Astrocyte (in vitro differentiated cells and primary cell): ENCODE measurements around the gene GPR180. TPM values are rescaled to one million over a fixed set of nuclear protein-coding genes. Genes with fewer than 3 reads are reported as not detected.

Source experiments
- DNase-seq: peaks from one replicate; pipeline ENCODE4 v3.0.0-alpha.2; 2010; ENCODE audit warnings: low read depth
- FAIRE-seq: peaks from 2 replicates; lab custom pipeline; 2011; peaks lifted over from hg19 to GRCh38; lab: Jason Lieb, UNC
- H2AFZ ChIP-seq: 2 replicates; pipeline ENCODE4 v1.6.0; 2012; ENCODE audit warnings: low read depth, low read length, inconsistent platforms
- H3K27ac ChIP-seq: 2 replicates; pipeline ENCODE4 v1.5.1; 2011; ENCODE audit warnings: low read depth, low read length, inconsistent platforms
- H3K27me3 ChIP-seq: 2 replicates; pipeline ENCODE4 v1.6.0; 2011; ENCODE audit warnings: low read length, inconsistent platforms; ENCODE audit not compliant: insufficient read depth
- H3K36me3 ChIP-seq: 2 replicates; pipeline ENCODE4 v1.5.1; 2011; ENCODE audit warnings: low read length, inconsistent platforms; ENCODE audit not compliant: insufficient read depth
- H3K4me1 ChIP-seq: 2 replicates; pipeline ENCODE4 v1.5.1; 2011; ENCODE audit warnings: low read length, inconsistent platforms; ENCODE audit not compliant: insufficient read depth
- H3K4me2 ChIP-seq: 2 replicates; pipeline ENCODE4 v1.6.0; 2012; ENCODE audit warnings: low read length, inconsistent platforms
- H3K4me3 ChIP-seq: 2 replicates; pipeline ENCODE4 v1.5.1; 2011; ENCODE audit warnings: low read depth, mild to moderate bottlenecking, low read length, inconsistent platforms; ENCODE audit not compliant: insufficient read depth
- H3K79me2 ChIP-seq: 2 replicates; pipeline ENCODE4 v1.6.0; 2012; ENCODE audit warnings: mild to moderate bottlenecking, low read length, inconsistent platforms; ENCODE audit not compliant: insufficient read depth
- H3K9ac ChIP-seq: 2 replicates; pipeline ENCODE4 v1.6.0; 2012; ENCODE audit warnings: mild to moderate bottlenecking, low read length, inconsistent platforms
- H3K9me3 ChIP-seq: 2 replicates; pipeline ENCODE4 v1.5.1; 2012; ENCODE audit warnings: low read depth, mild to moderate bottlenecking, low read length, inconsistent platforms; ENCODE audit not compliant: insufficient read depth
- H4K20me1 ChIP-seq: 2 replicates; pipeline ENCODE4 v1.6.0; 2012; ENCODE audit warnings: low read length, inconsistent platforms; ENCODE audit not compliant: insufficient read depth
- H3K27ac Mint-ChIP-seq: one replicate; pipeline ENCODE4 v1.8.0; 2021; ENCODE audit warnings: mild to moderate bottlenecking, mixed read lengths; ENCODE audit not compliant: unreplicated experiment
- H3K27me3 Mint-ChIP-seq: one replicate; pipeline ENCODE4 v1.8.0; 2021; ENCODE audit warnings: low read depth, mixed read lengths; ENCODE audit not compliant: unreplicated experiment
- H3K36me3 Mint-ChIP-seq: one replicate; pipeline ENCODE4 v1.8.0; 2021; ENCODE audit warnings: low read depth, mixed read lengths; ENCODE audit not compliant: unreplicated experiment
- H3K4me1 Mint-ChIP-seq: one replicate; pipeline ENCODE4 v1.8.0; 2021; ENCODE audit warnings: low read depth, mixed read lengths; ENCODE audit not compliant: unreplicated experiment
- H3K4me3 Mint-ChIP-seq: one replicate; pipeline ENCODE4 v1.8.0; 2021; ENCODE audit warnings: mild to moderate bottlenecking, moderate library complexity, mixed read lengths; ENCODE audit not compliant: unreplicated experiment
- H3K9me3 Mint-ChIP-seq: one replicate; pipeline ENCODE4 v1.8.0; 2021; ENCODE audit warnings: mild to moderate bottlenecking, mixed read lengths; ENCODE audit not compliant: unreplicated experiment
- EZH2 ChIP-seq: IDR thresholded peaks from 2 replicates; pipeline ENCODE4 v1.6.1; 2012; ENCODE audit warnings: mild to moderate bottlenecking, low read length, inconsistent platforms; ENCODE audit not compliant: insufficient read depth
- total RNA-seq: library from RNA; stranded (reverse); gene quantifications from 2 replicates; pipeline ENCODE4 v1.2.1, GENCODE V29; 2021
- TF ChIP-seq, protein P1 (sequence below): IDR thresholded peaks from 2 replicates; pipeline ENCODE4 v1.5.1; 2011; ENCODE audit warnings: low read depth, mild to moderate bottlenecking, inconsistent platforms, low read length, moderate library complexity; ENCODE audit not compliant: insufficient read depth

Gene GPR180
- total RNA-seq, 1 donor from 2014 or later: 10.0 TPM

- H3K4me3 Mint-ChIP-seq: no peak overlapping the region
- H3K36me3 Mint-ChIP-seq: no peaks in the 10 kb centered on the region
- no peaks in the 10 kb centered on the region for H3K9me3 ChIP-seq
- H3K4me2 ChIP-seq: no peak overlapping the region
- H3K4me1 Mint-ChIP-seq: peaks cover 14% of the 10 kb centered on the region
- H3K27me3 Mint-ChIP-seq: no peaks in the 10 kb centered on the region
- H2AFZ ChIP-seq: no peak overlapping the region
- no peak for FAIRE-seq
- no peak overlapping the region for H3K27ac ChIP-seq
- no peak overlapping the region for H3K9ac ChIP-seq
- TF ChIP-seq, protein P1, sequence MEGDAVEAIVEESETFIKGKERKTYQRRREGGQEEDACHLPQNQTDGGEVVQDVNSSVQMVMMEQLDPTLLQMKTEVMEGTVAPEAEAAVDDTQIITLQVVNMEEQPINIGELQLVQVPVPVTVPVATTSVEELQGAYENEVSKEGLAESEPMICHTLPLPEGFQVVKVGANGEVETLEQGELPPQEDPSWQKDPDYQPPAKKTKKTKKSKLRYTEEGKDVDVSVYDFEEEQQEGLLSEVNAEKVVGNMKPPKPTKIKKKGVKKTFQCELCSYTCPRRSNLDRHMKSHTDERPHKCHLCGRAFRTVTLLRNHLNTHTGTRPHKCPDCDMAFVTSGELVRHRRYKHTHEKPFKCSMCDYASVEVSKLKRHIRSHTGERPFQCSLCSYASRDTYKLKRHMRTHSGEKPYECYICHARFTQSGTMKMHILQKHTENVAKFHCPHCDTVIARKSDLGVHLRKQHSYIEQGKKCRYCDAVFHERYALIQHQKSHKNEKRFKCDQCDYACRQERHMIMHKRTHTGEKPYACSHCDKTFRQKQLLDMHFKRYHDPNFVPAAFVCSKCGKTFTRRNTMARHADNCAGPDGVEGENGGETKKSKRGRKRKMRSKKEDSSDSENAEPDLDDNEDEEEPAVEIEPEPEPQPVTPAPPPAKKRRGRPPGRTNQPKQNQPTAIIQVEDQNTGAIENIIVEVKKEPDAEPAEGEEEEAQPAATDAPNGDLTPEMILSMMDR: no peak
- no peak for TF ChIP-seq EZH2
- no peaks in the 10 kb centered on the region for H3K36me3 ChIP-seq
- H4K20me1 ChIP-seq: no peaks in the 10 kb centered on the region
- H3K9me3 Mint-ChIP-seq: no peaks in the 10 kb centered on the region
- H3K27me3 ChIP-seq: peaks cover 10% of the 10 kb centered on the region
- peaks cover 6% of the 10 kb centered on the region for H3K4me1 ChIP-seq
- no peak for DNase-seq
- no peak overlapping the region for H3K27ac Mint-ChIP-seq
- no peaks in the 10 kb centered on the region for H3K79me2 ChIP-seq
- no peak overlapping the region for H3K4me3 ChIP-seq
These were observed 57.9 kb downstream of the GPR180 start for GRCh38 chr13:94659598-94659946.

DNA sequence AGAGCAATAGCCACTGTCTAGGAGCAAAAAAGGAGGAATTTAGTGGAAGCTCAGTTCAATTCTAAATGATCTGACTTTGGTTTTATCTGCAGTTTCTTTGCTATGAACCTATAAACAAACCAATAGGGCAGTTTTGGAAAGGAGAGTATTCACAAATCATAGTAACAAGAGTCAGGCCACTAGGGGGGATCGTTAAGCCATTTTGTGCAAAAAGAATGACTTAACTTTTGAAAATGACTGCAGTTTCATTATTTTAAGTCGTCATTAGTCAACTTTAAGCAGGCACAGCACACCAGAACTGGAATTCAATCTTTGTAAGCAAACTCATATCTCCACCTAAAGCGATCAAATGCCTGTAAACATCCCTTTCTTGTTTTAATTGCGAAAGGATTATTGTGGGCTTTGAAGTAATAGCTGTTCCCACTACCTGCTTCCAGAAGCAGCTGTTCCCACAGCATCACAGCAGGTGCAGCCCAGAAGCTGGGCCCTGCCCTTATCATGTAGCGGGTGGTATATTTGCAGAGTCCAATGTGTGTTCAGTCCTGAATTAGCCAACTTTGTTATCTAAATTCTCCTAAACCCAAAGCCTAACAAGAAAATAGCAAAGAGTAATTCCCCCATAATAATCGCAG, 59.2 kb downstream of the GPR180 start:
- DNase-seq (peak; percentile 7), FAIRE-seq (no peak)
- Histone ChIP-seq H3K9ac (no peak overlapping the region), H3K4me2 (peak overlapping the region; percentile 21), H4K20me1 (no peaks in the 10 kb centered on the region), H3K27me3 (peaks cover 10% of the 10 kb centered on the region), H3K4me3 (no peak overlapping the region), H3K9me3 (no peaks in the 10 kb centered on the region), H3K36me3 (no peaks in the 10 kb centered on the region), H2AFZ (no peak overlapping the region), H3K4me1 (peaks cover 6% of the 10 kb centered on the region), H3K79me2 (no peaks in the 10 kb centered on the region), H3K27ac (no peak overlapping the region)
- TF ChIP-seq, protein P1: peak; percentile 32
- no peak for TF ChIP-seq EZH2
- H3K36me3 Mint-ChIP-seq: no peaks in the 10 kb centered on the region
- H3K27me3 Mint-ChIP-seq: no peaks in the 10 kb centered on the region
- H3K4me1 Mint-ChIP-seq: peaks cover 14% of the 10 kb centered on the region
- H3K9me3 Mint-ChIP-seq: no peaks in the 10 kb centered on the region
- H3K4me3 Mint-ChIP-seq: no peak overlapping the region
- H3K27ac Mint-ChIP-seq: no peak overlapping the region

GRCh38 chr13:94661406-94661805, 59.7 kb downstream of the GPR180 start:
- no peak for FAIRE-seq

More at GRCh38 chr13:94661406-94661805, 59.7 kb downstream of the GPR180 start:
- DNase-seq: no peak
- Histone ChIP-seq H3K36me3 (no peaks in the 10 kb centered on the region), H4K20me1 (no peaks in the 10 kb centered on the region), H3K27me3 (peaks cover 10% of the 10 kb centered on the region), H3K9me3 (no peaks in the 10 kb centered on the region), H3K4me1 (peaks cover 6% of the 10 kb centered on the region), H2AFZ (no peak overlapping the region), H3K4me3 (no peak overlapping the region), H3K4me2 (no peak overlapping the region), H3K27ac (no peak overlapping the region), H3K9ac (no peak overlapping the region), H3K79me2 (no peaks in the 10 kb centered on the region)
- Mint-ChIP-seq H3K4me1 (peaks cover 12% of the 10 kb centered on the region), H3K27ac (no peak overlapping the region), H3K9me3 (no peaks in the 10 kb centered on the region), H3K36me3 (no peaks in the 10 kb centered on the region), H3K27me3 (no peaks in the 10 kb centered on the region), H3K4me3 (no peak overlapping the region)
- TF ChIP-seq EZH2: no peak
- TF ChIP-seq, protein P1: no peak
